T-cell (primary cell): ENCODE results near the gene CNN3. TPM values are rescaled to one million over a fixed set of nuclear protein-coding genes. Genes with fewer than 3 reads are reported as not detected.

Source experiments
- ATAC-seq, 4 experiments: fragments of 200-7000 bp in 3 of 4; fragments of 150-1000 bp in 1 of 4; cut with Tn5 transposase; replicated peaks in 1 of 4; 1 replicate in 3 of 4; 2 replicates in 1 of 4; pipeline ENCODE4 v1.10.0; 2021; ENCODE audit warnings: moderate library complexity in 3 of 4, mild to moderate bottlenecking in 2 of 4, moderate number of reproducible peaks in 1 of 4
- CTCF ChIA-PET, 2 donors: fragments of 300-600 bp; sonication (Branson Sonifier 250); formaldehyde crosslinking; loops; one replicate each; lab custom pipeline; 2022; ENCODE audit warnings: antibody characterized with exemption in 2 of 2; lab: Charles Lee
- POLR2A ChIA-PET, 2 donors: fragments of 300-600 bp; sonication (Branson Sonifier 250); formaldehyde crosslinking; loops; one replicate each; lab custom pipeline; 2022; ENCODE audit warnings: antibody characterized with exemption in 2 of 2; lab: Charles Lee
- DNase-seq, 35 experiments: peaks; one replicate each; pipeline versions ENCODE4 v3.0.0 to v3.0.0-alpha.2; 2013 to 2023
- H3K27ac ChIP-seq: one replicate; pipeline ENCODE4 v1.5.1; 2013; ENCODE audit warnings: low read length
- H3K27me3 ChIP-seq, 2 experiments: replicated peaks in 1 of 2; 1 replicate in 1 of 2; 2 replicates in 1 of 2; pipeline versions ENCODE4 v1.6.1 to v1.7.0; 2013; ENCODE audit warnings: low read length in 1 of 2, mixed read lengths in 1 of 2; ENCODE audit not compliant: control insufficient read depth in 2 of 2, insufficient read depth in 2 of 2; ENCODE audit errors: extremely low read depth in 1 of 2
- H3K36me3 ChIP-seq, 2 donors: 1 replicate in 1 of 2; 2 replicates in 1 of 2; pipeline versions ENCODE4 v1.6.1 to v1.7.0; 2013; ENCODE audit warnings: low read length in 1 of 2; ENCODE audit not compliant: control insufficient read depth in 2 of 2, insufficient read depth in 1 of 2; ENCODE audit errors: extremely low read depth in 1 of 2
- H3K4me1 ChIP-seq, 2 experiments: 1 replicate in 1 of 2; 2 replicates in 1 of 2; pipeline versions ENCODE4 v1.6.1 to v1.7.0; 2013; ENCODE audit warnings: low read length in 2 of 2, mixed read lengths in 1 of 2; ENCODE audit not compliant: insufficient read depth in 2 of 2, control insufficient read depth in 1 of 2; ENCODE audit errors: extremely low read depth in 1 of 2
- H3K4me3 ChIP-seq, 2 donors: 1 replicate in 1 of 2; 2 replicates in 1 of 2; pipeline versions ENCODE4 v1.5.1 to v1.7.0; 2013; ENCODE audit warnings: mild to moderate bottlenecking in 2 of 2, low read length in 1 of 2, moderate library complexity in 1 of 2; ENCODE audit not compliant: control insufficient read depth in 1 of 2; ENCODE audit errors: extremely low read depth in 1 of 2
- H3K9me3 ChIP-seq: 2 replicates; pipeline ENCODE4 v1.7.0; 2013
- H3K27ac Mint-ChIP-seq, 2 donors: one replicate each; pipeline ENCODE4 v1.8.0; 2020 to 2021; ENCODE audit warnings: mild to moderate bottlenecking in 2 of 2, mixed read lengths in 2 of 2
- H3K27me3 Mint-ChIP-seq, 2 donors: one replicate each; pipeline ENCODE4 v1.8.0; 2021 to 2022; ENCODE audit warnings: mixed read lengths in 2 of 2
- H3K36me3 Mint-ChIP-seq: one replicate; pipeline ENCODE4 v1.8.0; 2021; ENCODE audit warnings: mixed read lengths
- H3K4me1 Mint-ChIP-seq, 3 donors: one replicate each; pipeline ENCODE4 v1.8.0; 2020 to 2022; ENCODE audit warnings: mixed read lengths in 3 of 3, mild to moderate bottlenecking in 1 of 3
- H3K4me3 Mint-ChIP-seq, 3 donors: one replicate each; pipeline ENCODE4 v1.8.0; 2020 to 2022; ENCODE audit warnings: mild to moderate bottlenecking in 3 of 3, mixed read lengths in 3 of 3, moderate library complexity in 3 of 3
- H3K9me3 Mint-ChIP-seq, 3 donors: one replicate each; pipeline ENCODE4 v1.8.0; 2020 to 2022; ENCODE audit warnings: mixed read lengths in 3 of 3
- WGBS: methylation state at CpG from one replicate; pipeline ENCODE4 v1.1.5; 2013; ENCODE audit warnings: missing lambda C conversion rate; ENCODE audit not compliant: insufficient coverage; 5-methylcytosine and 5-hydroxymethylcytosine counted together
- total RNA-seq, 35 experiments: library from RNA in 6 of 35; stranded (reverse) in 6 of 35; fragments of 120-200 nt in 1 of 35; gene quantifications; one replicate each; pipeline versions ENCODE4 v1.2.1 to v1.2.4 and lab custom pipeline; 2013 to 2026

The CNN3 gene
- total RNA-seq, 5 donors from 2014 or later (not counting 1 experiment from before 2014, with no cell fraction given), result 2.0 to 7.3 (median 5.0) TPM

DNA sequence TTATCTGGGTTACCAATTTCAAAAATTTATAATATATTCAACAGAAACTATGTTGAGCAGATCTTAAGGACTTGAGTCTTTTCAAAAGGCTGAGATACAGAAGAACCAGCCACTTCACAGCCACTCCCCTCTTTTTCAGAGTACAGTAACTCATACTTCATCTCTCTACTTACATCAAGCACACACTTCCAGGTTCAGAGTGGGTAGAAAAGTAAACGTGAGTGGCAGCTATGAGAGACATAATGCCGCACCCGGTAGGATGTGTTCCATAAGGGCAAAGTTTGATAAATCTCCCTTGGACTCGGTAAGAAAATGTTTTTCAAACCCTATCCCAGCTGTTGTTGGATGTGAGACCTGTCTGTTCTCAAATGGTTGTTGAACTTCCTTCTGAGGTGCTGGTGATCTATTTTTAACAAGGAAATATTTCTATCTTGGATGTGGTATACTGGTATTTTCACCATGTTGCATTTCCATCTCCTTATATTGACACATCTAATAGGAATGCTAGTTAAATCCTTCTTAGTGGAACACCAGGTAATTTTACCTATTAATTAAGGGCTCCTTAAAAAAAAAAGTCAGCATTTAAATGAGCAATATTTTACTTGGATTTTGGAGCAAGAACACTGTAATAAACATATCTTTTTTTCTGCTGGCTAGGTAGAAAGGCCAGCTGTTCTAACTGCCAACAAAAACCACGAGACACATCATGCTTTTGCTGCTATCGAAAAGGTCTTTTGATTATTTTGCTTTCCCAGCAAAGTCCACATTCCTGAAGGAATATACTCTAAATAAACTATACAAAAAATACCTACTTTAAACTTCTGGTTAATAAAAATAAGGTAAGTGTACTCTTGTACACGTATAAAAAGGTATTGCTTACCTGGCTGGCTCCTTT is 28.2 kb downstream of the CNN3 start:
- no peaks in the 10 kb centered on the region for H3K4me1 ChIP-seq
- H3K4me1 Mint-ChIP-seq, result no peaks in the 10 kb centered on the region
- no peaks in the 10 kb centered on the region for H3K36me3 ChIP-seq
- no peaks in the 10 kb centered on the region for H3K27me3 ChIP-seq
- ATAC-seq (no peak), DNase-seq (no peak)
- H3K27ac Mint-ChIP-seq, result no peak overlapping the region
- no peak overlapping the region for H3K4me3 ChIP-seq
- H3K27ac ChIP-seq, result no peak overlapping the region
- peaks cover 3% of the 10 kb centered on the region for H3K36me3 Mint-ChIP-seq
- POLR2A ChIA-PET, result interaction anchor here in 1 of 2 donors (0.5 kb wide), 1 partner anchor 143 kb away, joined by 13 read pairs; no protein-coding TSS in a partner anchor
- no peaks in the 10 kb centered on the region for H3K9me3 Mint-ChIP-seq
- 100% methylated on average over 2 of the region's 7 CpGs for WGBS
- CTCF ChIA-PET, result no interaction called here
- H3K27me3 Mint-ChIP-seq, result no peaks in the 10 kb centered on the region
- no peak overlapping the region for H3K4me3 Mint-ChIP-seq
- H3K9me3 ChIP-seq, result no peaks in the 10 kb centered on the region

DNA sequence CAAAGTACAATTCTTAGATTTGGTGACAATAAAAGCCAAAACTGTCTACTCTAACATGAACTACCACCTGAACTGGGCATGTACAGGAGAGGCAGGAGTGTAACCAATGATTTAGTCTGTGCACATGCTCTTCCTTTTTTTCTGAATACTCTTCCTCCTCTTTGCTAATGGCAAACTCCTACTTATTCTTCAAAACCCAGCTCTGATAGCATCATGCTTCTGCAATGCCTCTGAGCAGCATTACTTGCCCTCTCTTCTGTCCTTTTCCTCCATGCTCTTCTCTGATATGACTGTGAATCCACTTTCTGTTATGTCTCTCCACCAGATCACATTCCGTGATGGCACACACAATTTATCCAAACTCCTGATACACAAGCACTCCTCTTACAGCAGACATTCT is 31.4 kb downstream of the CNN3 start:
- H3K27me3 Mint-ChIP-seq, result no peaks in the 10 kb centered on the region
- no peaks in the 10 kb centered on the region for H3K27me3 ChIP-seq
- no peaks in the 10 kb centered on the region for H3K36me3 ChIP-seq
- no peaks in the 10 kb centered on the region for H3K4me1 ChIP-seq
- DNase-seq, result no peak
- ChIA-PET CTCF (interaction anchor here in 1 of 2 donors (1.0 kb wide), 1 partner anchor 338 kb away, joined by 3 read pairs; no protein-coding TSS in a partner anchor), POLR2A (no interaction called here)
- no peak overlapping the region for H3K27ac ChIP-seq
- H3K4me3 ChIP-seq, result no peak overlapping the region
- no peak for ATAC-seq
- 67% methylated on average over 1 of the region's 1 CpG for WGBS
- H3K4me1 Mint-ChIP-seq, result no peaks in the 10 kb centered on the region
- no peaks in the 10 kb centered on the region for H3K9me3 ChIP-seq
- H3K9me3 Mint-ChIP-seq, result no peaks in the 10 kb centered on the region
- H3K27ac Mint-ChIP-seq, result no peak overlapping the region
- peaks cover 3% of the 10 kb centered on the region for H3K36me3 Mint-ChIP-seq
- no peak overlapping the region for H3K4me3 Mint-ChIP-seq

DNA sequence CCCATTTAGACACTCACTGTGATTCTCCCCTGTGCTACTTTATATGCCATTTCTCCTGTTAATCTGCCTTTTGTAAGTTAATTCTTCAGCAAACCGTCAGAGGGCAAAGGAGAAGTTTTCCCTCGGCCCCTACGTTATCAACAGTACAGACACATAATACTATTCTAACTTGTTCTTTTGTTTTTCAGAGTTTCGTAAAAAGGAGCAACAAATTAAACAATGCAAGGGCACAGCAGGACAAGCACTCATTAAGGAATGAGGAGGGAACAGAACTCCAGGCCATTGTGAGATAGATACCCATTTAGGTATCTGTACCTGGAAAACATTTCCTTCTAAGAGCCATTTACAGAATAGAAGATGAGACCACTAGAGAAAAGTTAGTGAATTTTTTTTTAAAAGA is 32.3 kb downstream of the CNN3 start:
- H3K4me1 Mint-ChIP-seq, result no peaks in the 10 kb centered on the region
- H3K9me3 Mint-ChIP-seq, result no peaks in the 10 kb centered on the region
- no peaks in the 10 kb centered on the region for H3K9me3 ChIP-seq
- no peak overlapping the region for H3K27ac Mint-ChIP-seq
- no peak for DNase-seq
- no peaks in the 10 kb centered on the region for H3K27me3 Mint-ChIP-seq
- no peaks in the 10 kb centered on the region for H3K4me1 ChIP-seq
- H3K27ac ChIP-seq, result no peak overlapping the region
- peaks cover 3% of the 10 kb centered on the region for H3K36me3 Mint-ChIP-seq
- no peaks in the 10 kb centered on the region for H3K27me3 ChIP-seq
- 75% methylated on average over 1 of the region's 4 CpGs for WGBS
- CTCF ChIA-PET, result interaction anchor here in 1 of 2 donors (0.7 kb wide), 1 partner anchor 40 kb away, joined by 4 read pairs; no protein-coding TSS in a partner anchor
- no peaks in the 10 kb centered on the region for H3K36me3 ChIP-seq
- ATAC-seq, result no peak
- H3K4me3 Mint-ChIP-seq, result no peak overlapping the region
- POLR2A ChIA-PET, result no interaction called here
- no peak overlapping the region for H3K4me3 ChIP-seq

DNA sequence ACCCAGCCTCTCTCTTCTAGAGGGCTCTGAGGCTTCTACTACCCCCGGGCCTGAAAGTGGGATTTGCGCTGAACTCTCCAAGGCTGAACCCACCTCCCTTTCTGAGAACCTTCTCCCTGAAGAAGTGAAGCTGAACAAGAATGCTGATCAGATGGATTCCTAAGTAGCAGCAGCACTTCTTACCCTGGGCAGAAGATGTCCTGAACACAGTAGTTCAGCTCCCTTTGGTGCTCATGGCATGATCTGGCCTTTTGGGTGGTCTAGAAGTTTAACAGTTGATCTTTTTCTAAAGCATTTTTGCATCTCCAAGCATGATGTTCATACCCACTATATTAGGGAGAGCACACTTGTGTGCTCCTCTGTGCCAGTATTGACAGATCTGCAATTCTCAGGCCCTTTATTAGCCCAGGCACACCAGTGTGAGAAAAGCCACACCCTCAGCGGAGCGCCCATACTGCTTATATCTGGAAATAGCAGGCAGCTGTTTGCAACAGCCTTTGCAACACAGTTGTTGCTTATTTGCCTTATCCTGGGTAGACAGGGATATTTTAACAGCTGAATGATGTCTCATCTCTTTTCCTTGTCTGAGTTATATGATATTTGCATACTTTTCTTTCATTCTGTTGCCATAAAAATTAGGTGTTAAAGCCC is 34.2 kb downstream of the CNN3 start:
- Mint-ChIP-seq H3K27ac (no peak overlapping the region), H3K4me3 (no peak overlapping the region), H3K4me1 (no peaks in the 10 kb centered on the region), H3K9me3 (no peaks in the 10 kb centered on the region), H3K27me3 (no peaks in the 10 kb centered on the region), H3K36me3 (peaks cover 1% of the 10 kb centered on the region)
- Histone ChIP-seq H3K27me3 (no peaks in the 10 kb centered on the region), H3K36me3 (no peaks in the 10 kb centered on the region), H3K27ac (no peak overlapping the region), H3K4me1 (no peaks in the 10 kb centered on the region), H3K9me3 (no peaks in the 10 kb centered on the region), H3K4me3 (no peak overlapping the region)
- DNase-seq (no peak), ATAC-seq (no peak)
- no CpG with 5 or more reads among the region's 4 CpGs for WGBS
- ChIA-PET CTCF (interaction anchor here in 1 of 2 donors (0.6 kb wide), 1 partner anchor 13 kb away, joined by 3 read pairs; no protein-coding TSS in a partner anchor), POLR2A (no interaction called here)

DNA sequence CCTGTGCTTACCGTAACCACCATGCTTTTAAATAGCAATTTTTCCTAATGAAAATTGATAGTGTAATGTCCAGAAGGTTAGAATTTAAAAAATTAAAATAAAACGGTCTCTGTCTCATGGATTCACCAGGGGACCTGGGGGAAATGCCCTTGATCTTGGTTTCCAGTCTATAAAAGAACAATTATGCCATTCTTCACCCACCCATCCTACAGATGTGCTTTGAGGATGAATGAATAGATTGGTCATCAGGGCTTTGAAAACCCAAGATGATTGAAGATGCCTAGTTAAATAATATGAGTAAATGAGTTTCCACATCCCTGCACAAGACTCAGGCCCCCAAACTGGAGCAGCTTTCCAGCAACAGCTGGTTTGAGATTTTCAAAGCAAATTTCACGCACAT is 38.7 kb downstream of the CNN3 start:
- ChIA-PET CTCF (no interaction called here), POLR2A (no interaction called here)
- Histone ChIP-seq H3K4me3 (no peak overlapping the region), H3K36me3 (no peaks in the 10 kb centered on the region), H3K9me3 (no peaks in the 10 kb centered on the region), H3K27me3 (no peaks in the 10 kb centered on the region), H3K27ac (no peak overlapping the region), H3K4me1 (peaks cover 4 to 7% of the 10 kb centered on the region in 2 experiments)
- Mint-ChIP-seq H3K9me3 (no peaks in the 10 kb centered on the region), H3K27me3 (no peaks in the 10 kb centered on the region), H3K4me3 (no peak overlapping the region), H3K36me3 (no peaks in the 10 kb centered on the region), H3K4me1 (peaks cover 10 to 12% (median 10%) of the 10 kb centered on the region in 3 donors), H3K27ac (no peak overlapping the region)
- WGBS, result no CpG with 5 or more reads among the region's 3 CpGs
- DNase-seq (no peak), ATAC-seq (no peak)

DNA sequence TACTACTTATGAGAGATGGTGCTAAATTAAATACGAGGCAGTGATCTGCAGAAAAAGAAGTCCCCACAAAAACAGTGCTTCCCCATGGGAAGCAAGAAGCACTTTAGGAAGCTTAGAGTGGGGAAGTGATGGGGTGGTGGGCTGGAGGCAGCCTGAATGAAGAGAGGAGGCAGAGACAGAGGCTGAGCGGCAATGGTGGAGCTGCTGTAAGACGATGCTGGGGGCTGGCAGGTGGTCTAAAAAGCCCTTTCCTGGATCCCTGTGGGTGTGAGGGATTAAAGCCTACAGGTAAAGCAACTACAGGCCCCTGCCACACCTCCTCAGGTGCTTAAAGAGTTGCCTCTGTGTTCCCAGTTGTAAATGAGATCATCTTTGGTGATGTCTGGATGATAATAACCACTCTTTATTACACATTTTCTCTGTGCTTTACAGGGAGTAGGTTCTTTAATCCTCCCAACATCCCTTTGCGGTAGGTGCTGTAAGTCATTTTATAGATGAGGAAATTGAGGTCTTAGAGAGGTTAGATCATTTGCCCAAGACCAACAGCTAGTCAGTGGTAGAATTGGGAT is 39.2 kb downstream of the CNN3 start:
- Mint-ChIP-seq H3K4me1 (peaks cover 13 to 17% (median 15%) of the 10 kb centered on the region in 3 donors), H3K27ac (no peak overlapping the region), H3K36me3 (no peaks in the 10 kb centered on the region), H3K4me3 (no peak overlapping the region), H3K27me3 (no peaks in the 10 kb centered on the region), H3K9me3 (no peaks in the 10 kb centered on the region)
- H3K4me3 ChIP-seq, result no peak overlapping the region
- POLR2A ChIA-PET, result no interaction called here
- H3K9me3 ChIP-seq, result no peaks in the 10 kb centered on the region
- no peak for DNase-seq
- no peak overlapping the region for H3K27ac ChIP-seq
- WGBS, result 80% methylated on average over 2 of the region's 4 CpGs
- no peaks in the 10 kb centered on the region for H3K36me3 ChIP-seq
- peaks cover 4 to 10% of the 10 kb centered on the region in 2 experiments for H3K4me1 ChIP-seq
- H3K27me3 ChIP-seq, result no peaks in the 10 kb centered on the region
- ATAC-seq, result no peak
- CTCF ChIA-PET, result no interaction called here
